ENCODE measurements around the gene NRTN.

- TF ChIP-seq CTCF (IDR thresholded peaks at IDR 0.05) (no peak), POLR2A (IDR thresholded peaks at IDR 0.05) (no peak)
Measured at GRCh38 chr19:5801796-5802619, 2.9 kb upstream of the NRTN start.

Data from body of pancreas (tissue), 4 donors.